GM21723 (cell line): ENCODE measurements around the gene C18orf63.

Experiments used
- ATAC-seq: cut with Tn5 transposase; IDR thresholded peaks from one replicate; pipeline ENCODE4 v1.9.1; 2021; ENCODE audit warnings: mild to moderate bottlenecking, moderate library complexity; ENCODE audit not compliant: unreplicated experiment

Gene C18orf63

DNA sequence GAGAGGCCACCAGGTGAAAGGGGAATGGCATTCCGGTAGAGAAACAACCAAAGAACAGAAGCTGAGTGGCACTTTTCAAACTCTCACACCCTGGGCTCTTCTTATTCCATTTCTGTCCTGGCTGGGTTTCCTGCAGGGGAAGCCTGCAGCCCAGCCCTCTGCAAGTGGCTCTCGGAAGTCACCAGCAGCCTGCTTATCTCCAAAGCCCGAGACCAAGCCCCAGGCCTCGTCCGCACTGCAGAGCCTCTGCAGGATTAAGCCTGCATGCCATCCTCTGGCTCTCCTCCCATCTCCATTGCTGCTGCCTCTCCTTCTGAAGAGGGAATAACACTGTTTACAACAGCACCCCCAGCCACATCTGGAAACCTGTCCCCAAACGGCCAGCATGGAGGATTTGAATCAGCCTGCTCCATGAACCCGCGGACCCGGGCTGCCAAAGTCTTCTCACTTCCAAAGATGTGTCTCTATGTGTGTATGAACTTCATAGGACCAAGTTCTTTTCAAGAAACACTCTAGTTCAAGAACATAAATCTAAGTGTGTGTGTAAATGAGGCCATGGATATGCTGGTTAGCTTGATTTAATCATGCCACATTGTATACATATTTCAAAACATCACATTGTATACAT, 87.3 kb downstream of the C18orf63 start:
- ATAC-seq, result no peak

DNA sequence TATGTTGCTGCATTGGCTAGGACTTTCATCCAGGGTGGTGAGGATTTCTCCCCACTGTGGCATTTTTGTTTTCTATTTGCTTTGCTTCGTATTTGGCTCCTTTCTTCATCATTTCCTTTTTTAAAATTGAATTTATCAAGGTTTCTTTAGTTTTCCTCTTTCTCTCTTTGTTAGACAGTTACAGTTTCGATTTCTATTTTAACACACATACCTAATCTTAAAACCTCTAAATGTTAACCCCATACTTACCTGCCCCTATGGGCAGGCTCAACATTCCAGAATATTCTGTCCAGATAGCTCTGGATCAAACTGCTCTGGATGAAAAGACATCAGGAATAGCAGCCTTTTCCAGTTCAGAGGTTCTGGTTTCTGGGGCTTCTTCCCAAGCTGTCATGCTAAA, 92.2 kb downstream of the C18orf63 start:
- peak; percentile 79 for ATAC-seq
